Cardiac muscle cell (in vitro differentiated cells and primary cell): ENCODE data around the gene NUDT8. TPM values are rescaled to one million over a fixed set of nuclear protein-coding genes. Genes with fewer than 3 reads are reported as not detected.
A peak's percentile ranks its signal among the peaks of the same experiment; 100 is the strongest.

Experiments
- DNase-seq, 2 donors: peaks; one replicate each; pipeline versions ENCODE4 v3.0.0 to v3.0.0-alpha.2; 2010 to 2017; ENCODE audit warnings: low read depth in 1 of 2, low spot score in 1 of 2
- H3K27ac ChIP-seq: fragments of 200-600 bp; sonication (generic); 2 replicates; pipeline ENCODE4 v1.5.1; 2016
- H3K27me3 ChIP-seq: fragments of 200-600 bp; sonication (generic); 2 replicates; pipeline ENCODE4 v1.6.0; 2016; ENCODE audit warnings: control low read depth
- H3K36me3 ChIP-seq: fragments of 200-600 bp; sonication (generic); 2 replicates; pipeline ENCODE4 v1.5.1; 2016; ENCODE audit warnings: control low read depth
- H3K4me1 ChIP-seq: fragments of 200-600 bp; sonication (generic); 2 replicates; pipeline ENCODE4 v1.8.1; 2017; ENCODE audit warnings: low read depth, mild to moderate bottlenecking, mixed run types
- H3K4me3 ChIP-seq: fragments of 200-600 bp; sonication (generic); 2 replicates; pipeline ENCODE4 v1.5.1; 2016; ENCODE audit warnings: mild to moderate bottlenecking
- H3K9me3 ChIP-seq: fragments of 200-600 bp; sonication (generic); 2 replicates; pipeline ENCODE4 v1.5.1; 2017; ENCODE audit warnings: low read depth, mild to moderate bottlenecking, control low read depth
- CTCF ChIP-seq: IDR thresholded peaks from 2 replicates; pipeline ENCODE4 v1.5.1; 2012; ENCODE audit warnings: low read depth, mild to moderate bottlenecking, low read length
- polyA plus RNA-seq: library from polyadenylated mRNA; unstranded; fragments of >200 nt; fragmentation: Nextera tagmentation; extraction: Ambion mirVana; gene quantifications from 2 replicates; pipeline ENCODE4 v1.2.1, GENCODE V29; 2016
- total RNA-seq: library from RNA; depleted of rRNA; stranded (reverse); fragments of >200 nt; gene quantifications from 2 replicates; pipeline ENCODE4 v1.2.3, GENCODE V29; 2016

Gene NUDT8
- total and polyA plus RNA-seq, 2 experiments from 2014 or later = 6.9 to 17.3 TPM

- DNase-seq = no peak
- H3K27ac ChIP-seq = no peak overlapping the region
- TF ChIP-seq CTCF = no peak
- peaks cover 3% of the 10 kb centered on the region for H3K36me3 ChIP-seq
- peaks cover 14% of the 10 kb centered on the region for H3K4me1 ChIP-seq
- H3K27me3 ChIP-seq = no peaks in the 10 kb centered on the region
- H3K9me3 ChIP-seq = no peaks in the 10 kb centered on the region
- no peak overlapping the region for H3K4me3 ChIP-seq
These were observed 2.6 kb upstream of the NUDT8 start for GRCh38 chr11:67632175-67632981.

GRCh38 chr11:67631853-67632174 lies 2.1 kb upstream of the NUDT8 start:
- no peak for TF ChIP-seq CTCF
- no peak for DNase-seq
- Histone ChIP-seq H3K4me1 (peaks cover 14% of the 10 kb centered on the region), H3K36me3 (peaks cover 6% of the 10 kb centered on the region), H3K4me3 (no peak overlapping the region), H3K9me3 (no peaks in the 10 kb centered on the region), H3K27ac (no peak overlapping the region), H3K27me3 (no peaks in the 10 kb centered on the region)

GRCh38 chr11:67631411-67631810 lies 1.7 kb upstream of the NUDT8 start:
- no peak for DNase-seq
- no peak for TF ChIP-seq CTCF
- Histone ChIP-seq H3K4me3 (no peak overlapping the region), H3K27me3 (no peaks in the 10 kb centered on the region), H3K27ac (no peak overlapping the region), H3K9me3 (no peaks in the 10 kb centered on the region), H3K4me1 (peaks cover 14% of the 10 kb centered on the region), H3K36me3 (peaks cover 6% of the 10 kb centered on the region)

- no peak for TF ChIP-seq CTCF
- no peaks in the 10 kb centered on the region for H3K27me3 ChIP-seq
- no peak for DNase-seq
- peak overlapping the region; percentile 82 for H3K27ac ChIP-seq
- peak overlapping the region; percentile 54 for H3K4me3 ChIP-seq
- peaks cover 14% of the 10 kb centered on the region for H3K4me1 ChIP-seq
- peaks cover 6% of the 10 kb centered on the region for H3K36me3 ChIP-seq
- H3K9me3 ChIP-seq = no peaks in the 10 kb centered on the region
These were observed 1.2 kb upstream of the NUDT8 start for GRCh38 chr11:67630943-67631331.

- Histone ChIP-seq H3K36me3 (peaks cover 6% of the 10 kb centered on the region), H3K27me3 (no peaks in the 10 kb centered on the region), H3K4me1 (peaks cover 14% of the 10 kb centered on the region), H3K4me3 (peak overlapping the region; percentile 54), H3K9me3 (no peaks in the 10 kb centered on the region), H3K27ac (peak overlapping the region; percentile 82)
- DNase-seq = peak; percentile 99 to 100
- TF ChIP-seq CTCF = peak; percentile 67
These were observed 648 bp upstream of the NUDT8 start for GRCh38 chr11:67630228-67630942.
